Sigmoid colon (tissue), 4 donors: ENCODE data around the gene CNTFR.

ENCODE experiments used
- CTCF ChIP-seq, 4 experiments: fragments of 450-650 bp in 3 of 4; fragments of 200-600 bp in 1 of 4; IDR thresholded peaks; one replicate each; pipeline ENCODE4 v1.5.1; 2016 to 2019; ENCODE audit warnings: antibody characterized with exemption in 4 of 4, mild to moderate bottlenecking in 3 of 4, moderate library complexity in 2 of 4
- POLR2A ChIP-seq, 2 donors: fragments of 450-650 bp; IDR thresholded peaks; one replicate each; pipeline ENCODE4 v1.6.1; 2016; ENCODE audit warnings: antibody characterized with exemption in 2 of 2, mild to moderate bottlenecking in 2 of 2, moderate library complexity in 2 of 2
- POLR2AphosphoS5 ChIP-seq, 4 donors: sonication (generic); formaldehyde crosslinking; IDR thresholded peaks; one replicate each; pipeline ENCODE4 v1.6.1; 2017; ENCODE audit warnings: antibody characterized with exemption in 4 of 4

GRCh38 chr9:34630402-34631154 is 41.1 kb upstream of the CNTFR start:
- TF ChIP-seq POLR2A (IDR thresholded peaks at IDR 0.05) (no peak), CTCF (IDR thresholded peaks at IDR 0.05) (no peak), POLR2AphosphoS5 (IDR thresholded peaks at IDR 0.05) (no peak)
